T-helper 2 cell treated with Interferon-gamma antibody and Interleukin-4, amounts not matched to agents 100 ng/mL and 5 ng/mL, for 36 hours (primary cell): ENCODE data around the gene OSTC. TPM values are rescaled to one million over a fixed set of nuclear protein-coding genes. Genes with fewer than 3 reads are reported as not detected.
"Not testable (repeated sequence)": the region's sequence is repeated elsewhere in the genome, so short reads cannot be mapped to it uniquely, and the experiment has no call there.

Source experiments
- intact Hi-C: fragments of 100-400 bp; cut with micrococcal nuclease; formaldehyde crosslinking; loops from one replicate; pipeline ENCODE4 v1.15.1; 2023
- total RNA-seq: library from RNA; stranded (reverse); gene quantifications from 2 replicates; pipeline ENCODE4 v1.2.3, GENCODE V29; 2022

OSTC gene
- total RNA-seq, 1 donor from 2014 or later: 108 TPM

DNA sequence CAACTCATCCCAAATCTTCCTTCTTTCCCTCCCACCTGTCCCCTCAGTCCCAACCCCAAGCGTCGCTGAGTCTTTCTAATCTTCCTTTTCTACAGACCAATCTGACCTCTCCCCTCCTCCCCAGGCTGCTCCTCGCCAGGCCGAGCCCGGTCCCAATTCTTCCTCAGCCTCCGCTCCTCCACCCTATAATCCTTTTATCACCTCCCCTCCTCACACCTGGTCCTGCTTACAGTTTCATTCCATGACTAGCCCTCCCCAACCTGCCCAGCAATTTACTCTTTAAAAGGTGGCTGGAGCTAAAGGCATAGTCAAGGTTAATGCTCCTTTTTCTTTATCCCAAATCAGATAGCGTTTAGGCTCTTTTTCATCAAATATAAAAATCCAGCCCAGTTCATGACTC lies 60.2 kb downstream of the OSTC start:
- intact Hi-C loops: not testable (repeated sequence)

GRCh38 chr4:108714880-108715279 lies 64.5 kb downstream of the OSTC start:
- intact Hi-C loops: no loop called here

DNA sequence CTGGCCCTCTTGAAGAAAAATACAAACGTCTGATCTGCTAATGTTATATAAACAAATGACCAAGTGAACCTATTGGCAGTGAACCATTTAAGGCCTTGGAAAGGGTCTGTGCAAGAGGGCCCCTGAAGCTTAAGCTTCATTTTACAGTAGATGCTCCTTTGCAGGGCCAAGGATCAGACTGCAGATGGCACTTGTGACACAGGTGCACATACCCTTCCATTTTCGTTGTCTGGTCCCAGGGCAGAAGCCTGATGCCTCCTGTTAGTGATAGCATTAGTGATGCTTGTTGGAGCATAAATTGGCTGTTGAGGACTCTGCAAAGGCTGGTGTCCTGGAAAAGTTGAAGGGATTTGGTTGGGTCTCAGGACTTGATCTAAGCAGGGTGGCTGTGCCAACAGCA lies 65.9 kb downstream of the OSTC start:
- intact Hi-C loops: no loop called here

DNA sequence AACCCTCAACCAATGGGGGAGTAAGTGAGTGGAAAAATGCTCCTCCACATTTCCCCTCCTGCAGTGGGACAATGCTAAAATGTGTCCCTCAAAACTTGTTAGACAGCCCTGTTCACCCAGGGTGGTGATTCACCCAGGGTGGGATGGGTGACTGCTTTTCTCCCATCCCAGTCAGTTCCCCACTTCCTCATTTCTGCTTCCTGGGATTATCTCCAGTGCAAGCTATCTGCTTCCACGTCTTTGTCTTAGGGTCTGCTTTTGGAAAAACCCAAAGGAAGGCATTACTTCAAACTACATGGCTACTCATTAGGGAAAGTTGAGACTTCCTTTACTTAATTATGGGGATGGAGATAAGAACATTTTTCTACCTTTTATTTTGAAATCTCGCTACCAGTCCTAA lies 67.0 kb downstream of the OSTC start:
- intact Hi-C loops: no loop called here

Other genes with a start within 250 kb of the OSTC start
- 1,315 and 1,341 TPM in 2 replicates for gene RPL34, start 30.0 kb upstream of the OSTC start, total RNA-seq
- gene ETNPPL, start 112.5 kb downstream of the OSTC start, total RNA-seq: not detected in 2 replicates